AG10803 (cell line): ENCODE results near the gene NAT10.

ENCODE experiments used
- DNase-seq: peaks from one replicate; pipeline ENCODE4 v3.0.0; 2010; ENCODE audit warnings: low read depth
- H3K4me3 ChIP-seq: 2 replicates; pipeline ENCODE4 v1.5.1; 2011; ENCODE audit warnings: mild to moderate bottlenecking, low read length, control low read depth
- CTCF ChIP-seq: conservative IDR thresholded peaks from 2 replicates; pipeline ENCODE4 v1.5.1; 2011; ENCODE audit warnings: mild to moderate bottlenecking, low read length, control low read depth, inconsistent platforms

Gene NAT10

GRCh38 chr11:34189191-34189590, 83.8 kb downstream of the NAT10 start:
- no peak overlapping the region for H3K4me3 ChIP-seq
- TF ChIP-seq CTCF: no peak
- no peak for DNase-seq

GRCh38 chr11:34190192-34191139, 85.0 kb downstream of the NAT10 start:
- TF ChIP-seq CTCF: no peak
- DNase-seq: no peak
- H3K4me3 ChIP-seq: no peak overlapping the region

- TF ChIP-seq CTCF: no peak
- no peak for DNase-seq
These were observed 86.1 kb downstream of the NAT10 start for GRCh38 chr11:34191578-34191977.

GRCh38 chr11:34192481-34193401, 87.3 kb downstream of the NAT10 start:
- DNase-seq: peak; percentile 94
- no peak for TF ChIP-seq CTCF
- H3K4me3 ChIP-seq: peak overlapping the region; percentile 49

More at GRCh38 chr11:34191578-34191977, 86.1 kb downstream of the NAT10 start:
- H3K4me3 ChIP-seq: no peak overlapping the region

DNA sequence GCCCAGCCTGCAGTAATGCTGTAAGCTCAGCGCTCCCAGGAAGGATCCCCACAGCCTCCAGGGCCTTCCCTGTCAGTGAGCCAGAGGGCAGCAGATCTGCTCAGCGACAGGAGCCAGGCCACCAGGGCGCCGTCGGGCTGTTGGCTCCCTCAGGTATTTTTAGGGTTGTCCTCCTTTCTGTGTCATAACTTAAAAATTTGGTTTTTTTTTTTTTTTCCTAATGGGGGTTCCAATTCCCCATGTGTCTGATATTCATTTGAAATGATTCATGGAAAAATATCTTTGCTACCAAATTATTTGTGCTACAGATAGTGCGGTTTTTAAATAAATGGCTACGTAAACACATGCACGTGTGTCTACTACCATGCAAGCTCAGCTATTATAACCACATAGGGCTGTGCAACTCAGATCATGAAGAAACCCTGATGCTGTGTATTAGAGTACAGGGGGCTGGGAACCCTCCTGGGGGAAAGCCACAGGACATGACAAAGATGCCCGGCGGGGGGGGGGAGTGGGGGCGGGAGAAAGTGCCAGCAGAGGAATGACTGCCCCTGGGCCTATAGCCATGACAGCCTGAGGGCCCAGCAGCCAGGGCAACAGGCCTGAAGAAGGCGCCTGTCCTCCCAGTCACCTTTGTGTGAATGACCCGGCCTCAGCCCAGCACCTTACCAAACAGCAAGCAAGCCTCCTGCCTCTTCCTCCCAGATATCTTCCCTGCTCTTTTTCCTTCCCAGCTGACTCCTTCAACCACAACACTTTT, 89.3 kb downstream of the NAT10 start:
- TF ChIP-seq CTCF: 0 out of 2 replicates have a peak, but pooled peaks have one; percentile 8
- no peak overlapping the region for H3K4me3 ChIP-seq
- DNase-seq: peak; percentile 62
